Measurements from ENCODE around the gene ANK3.

ANK3 gene

DNA sequence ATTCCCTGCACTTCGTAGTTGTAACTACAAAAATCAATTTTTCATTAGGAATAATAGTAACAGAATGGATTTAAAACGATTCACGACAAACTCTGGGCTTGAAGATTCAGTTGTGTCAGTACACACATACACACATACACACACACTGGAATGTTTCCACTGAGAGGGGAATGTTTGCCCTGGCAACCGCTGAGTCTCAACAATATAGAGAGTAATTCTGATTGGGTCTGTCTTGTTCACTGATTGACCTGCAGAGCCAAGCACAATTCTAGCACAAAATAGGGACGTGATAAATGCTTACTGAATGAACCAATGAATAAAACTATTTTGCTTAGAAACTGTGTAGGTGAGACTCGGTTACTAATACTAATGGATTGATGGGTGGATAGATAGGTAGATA, 278.9 kb downstream of the ANK3 start:
- Histone ChIP-seq H3K4me1 (ENCODE audit: control insufficient read depth, insufficient read depth, low read length) (no peaks in the 10 kb centered on the region), H3K27me3 (ENCODE audit: control insufficient read depth, insufficient read depth, low read length) (no peaks in the 10 kb centered on the region), H3K9me3 (ENCODE audit: control insufficient read depth, insufficient read depth, low read depth, low read length) (no peaks in the 10 kb centered on the region), H3K4me3 (ENCODE audit: low read depth, low read length) (no peak overlapping the region), H3K9ac (ENCODE audit: low read length) (no peak overlapping the region), H3K36me3 (ENCODE audit: control insufficient read depth, insufficient read depth, low read length) (peaks cover 8% of the 10 kb centered on the region), H3K27ac (ENCODE audit: low read depth, low read length) (no peak overlapping the region)

DNA sequence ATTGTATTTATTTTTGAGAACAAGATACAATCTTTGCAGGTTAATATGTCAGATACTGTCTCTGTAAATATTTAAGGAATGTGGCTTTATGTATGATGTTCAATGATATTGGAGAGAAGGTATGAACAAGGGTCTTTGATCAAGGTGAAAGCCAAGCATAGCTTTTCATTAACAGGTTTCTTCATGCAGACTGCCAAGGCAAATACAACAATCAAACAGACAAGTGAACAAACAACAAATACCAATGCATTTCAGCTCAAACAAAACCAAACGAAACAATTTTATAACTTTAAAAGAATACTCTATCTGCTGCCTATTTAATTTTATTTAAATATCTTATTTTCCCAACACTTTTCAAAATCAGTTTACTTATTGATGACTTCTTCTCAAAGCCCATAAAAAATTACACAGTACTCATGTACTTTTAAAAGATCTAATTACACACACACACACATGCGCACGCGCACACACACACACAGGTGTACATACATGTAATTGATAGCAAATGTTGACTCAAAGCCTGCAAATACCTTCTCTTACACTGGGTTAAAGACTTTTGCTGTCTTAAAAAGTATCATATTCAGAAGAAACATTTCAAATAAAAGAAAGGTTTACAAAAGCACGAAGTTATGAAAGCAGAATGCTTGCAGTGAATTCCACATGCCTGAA, 282.2 kb downstream of the ANK3 start:
- no peak overlapping the region for H3K27ac ChIP-seq (ENCODE audit: low read depth, low read length)
- no peak overlapping the region for H3K4me3 ChIP-seq (ENCODE audit: low read depth, low read length)
- no peak overlapping the region for H3K9ac ChIP-seq (ENCODE audit: low read length)
- no peaks in the 10 kb centered on the region for H3K9me3 ChIP-seq (ENCODE audit: control insufficient read depth, insufficient read depth, low read depth, low read length)
- peaks cover 24% of the 10 kb centered on the region for H3K36me3 ChIP-seq (ENCODE audit: control insufficient read depth, insufficient read depth, low read length)
- no peaks in the 10 kb centered on the region for H3K27me3 ChIP-seq (ENCODE audit: control insufficient read depth, insufficient read depth, low read length)
- no peaks in the 10 kb centered on the region for H3K4me1 ChIP-seq (ENCODE audit: control insufficient read depth, insufficient read depth, low read length)

DNA sequence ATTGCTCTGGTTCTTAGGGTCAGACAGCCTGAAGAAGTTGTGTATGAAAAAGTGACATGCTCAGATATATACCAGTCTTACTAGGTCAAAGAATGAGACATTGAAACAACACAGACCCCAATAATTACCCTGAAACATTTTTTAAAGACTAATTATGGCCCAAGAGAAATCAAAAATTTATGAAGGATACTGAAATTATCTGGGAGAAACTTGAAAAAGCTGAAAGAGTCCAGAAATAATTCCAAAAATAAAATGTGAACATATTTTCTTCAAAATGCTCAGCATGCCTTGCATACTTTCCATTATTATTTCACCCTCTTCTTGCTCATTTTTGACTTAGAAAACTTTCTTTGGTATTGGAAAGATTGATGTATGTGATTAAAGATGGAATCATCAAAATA, 284.4 kb downstream of the ANK3 start:
- Histone ChIP-seq H3K9ac (ENCODE audit: low read length) (no peak overlapping the region), H3K36me3 (ENCODE audit: control insufficient read depth, insufficient read depth, low read length) (peaks cover 24% of the 10 kb centered on the region), H3K27me3 (ENCODE audit: control insufficient read depth, insufficient read depth, low read length) (no peaks in the 10 kb centered on the region), H3K4me1 (ENCODE audit: control insufficient read depth, insufficient read depth, low read length) (no peaks in the 10 kb centered on the region), H3K27ac (ENCODE audit: low read depth, low read length) (no peak overlapping the region), H3K9me3 (ENCODE audit: control insufficient read depth, insufficient read depth, low read depth, low read length) (no peaks in the 10 kb centered on the region), H3K4me3 (ENCODE audit: low read depth, low read length) (no peak overlapping the region)

DNA sequence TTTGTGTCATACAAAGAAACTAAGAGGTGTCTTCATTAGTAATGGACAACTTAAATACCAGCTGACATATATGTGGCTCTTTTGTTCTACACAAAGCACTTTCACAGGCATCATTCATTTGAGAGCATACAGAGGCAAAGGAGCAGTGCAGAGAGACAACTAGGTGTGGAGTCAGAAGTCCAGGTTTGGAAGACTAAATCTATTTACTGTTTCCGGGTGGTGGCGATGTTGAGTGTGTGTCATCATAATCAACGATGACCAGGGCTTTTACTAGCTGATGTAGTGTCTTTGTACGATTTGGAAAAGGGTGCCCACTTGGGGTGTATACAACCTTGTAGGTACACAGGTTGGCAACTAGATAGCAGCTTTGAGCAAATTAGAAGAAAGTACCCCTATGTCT, 287.9 kb downstream of the ANK3 start:
- Histone ChIP-seq H3K9me3 (ENCODE audit: control insufficient read depth, insufficient read depth, low read depth, low read length) (no peaks in the 10 kb centered on the region), H3K27ac (ENCODE audit: low read depth, low read length) (no peak overlapping the region), H3K36me3 (ENCODE audit: control insufficient read depth, insufficient read depth, low read length) (peaks cover 17% of the 10 kb centered on the region), H3K4me3 (ENCODE audit: low read depth, low read length) (no peak overlapping the region), H3K4me1 (ENCODE audit: control insufficient read depth, insufficient read depth, low read length) (peaks cover 8% of the 10 kb centered on the region; the same call in 1 of the 2 replicates), H3K27me3 (ENCODE audit: control insufficient read depth, insufficient read depth, low read length) (no peaks in the 10 kb centered on the region), H3K9ac (ENCODE audit: low read length) (no peak overlapping the region)

DNA sequence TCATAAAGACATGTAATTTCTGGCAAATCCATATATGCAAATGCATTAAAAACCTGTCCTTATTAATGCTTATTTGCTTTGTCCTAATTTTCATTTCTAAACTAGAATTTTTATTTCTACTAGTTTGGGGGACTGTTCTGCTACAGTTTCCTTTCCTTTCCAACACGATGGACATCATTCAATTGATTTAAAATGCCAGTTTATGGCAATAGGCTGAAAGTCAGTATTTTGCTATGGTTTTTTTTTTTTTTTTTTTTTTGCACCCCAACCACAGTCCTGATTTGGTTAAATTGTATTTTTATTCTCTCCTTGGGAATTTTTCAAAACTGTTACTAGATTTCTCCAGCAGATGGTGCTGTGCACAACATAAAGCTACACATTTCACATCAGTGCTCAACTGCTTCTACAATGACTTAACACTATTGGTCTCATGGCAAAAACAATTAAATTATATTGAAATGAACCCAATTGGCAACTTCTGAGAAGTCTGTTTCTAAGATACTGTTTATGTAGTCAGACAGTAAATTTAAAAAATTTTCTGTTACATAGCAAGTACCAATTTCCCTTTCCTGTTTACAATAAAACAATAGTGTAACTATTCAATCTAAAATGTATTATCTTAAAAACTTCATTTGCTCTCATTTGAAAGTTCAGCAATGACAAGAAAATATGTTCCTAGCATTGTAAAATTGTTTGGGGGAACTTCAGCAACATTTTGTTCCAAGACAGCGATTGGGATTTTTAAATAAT, 289.5 kb downstream of the ANK3 start:
- Histone ChIP-seq H3K4me3 (ENCODE audit: low read depth, low read length) (no peak overlapping the region), H3K36me3 (ENCODE audit: control insufficient read depth, insufficient read depth, low read length) (peaks cover 11% of the 10 kb centered on the region; the same call in 1 of the 2 replicates), H3K4me1 (ENCODE audit: control insufficient read depth, insufficient read depth, low read length) (peaks cover 9% of the 10 kb centered on the region; the same call in 1 of the 2 replicates), H3K9me3 (ENCODE audit: control insufficient read depth, insufficient read depth, low read depth, low read length) (no peaks in the 10 kb centered on the region), H3K27ac (ENCODE audit: low read depth, low read length) (no peak overlapping the region), H3K27me3 (ENCODE audit: control insufficient read depth, insufficient read depth, low read length) (no peaks in the 10 kb centered on the region), H3K9ac (ENCODE audit: low read length) (no peak overlapping the region)

DNA sequence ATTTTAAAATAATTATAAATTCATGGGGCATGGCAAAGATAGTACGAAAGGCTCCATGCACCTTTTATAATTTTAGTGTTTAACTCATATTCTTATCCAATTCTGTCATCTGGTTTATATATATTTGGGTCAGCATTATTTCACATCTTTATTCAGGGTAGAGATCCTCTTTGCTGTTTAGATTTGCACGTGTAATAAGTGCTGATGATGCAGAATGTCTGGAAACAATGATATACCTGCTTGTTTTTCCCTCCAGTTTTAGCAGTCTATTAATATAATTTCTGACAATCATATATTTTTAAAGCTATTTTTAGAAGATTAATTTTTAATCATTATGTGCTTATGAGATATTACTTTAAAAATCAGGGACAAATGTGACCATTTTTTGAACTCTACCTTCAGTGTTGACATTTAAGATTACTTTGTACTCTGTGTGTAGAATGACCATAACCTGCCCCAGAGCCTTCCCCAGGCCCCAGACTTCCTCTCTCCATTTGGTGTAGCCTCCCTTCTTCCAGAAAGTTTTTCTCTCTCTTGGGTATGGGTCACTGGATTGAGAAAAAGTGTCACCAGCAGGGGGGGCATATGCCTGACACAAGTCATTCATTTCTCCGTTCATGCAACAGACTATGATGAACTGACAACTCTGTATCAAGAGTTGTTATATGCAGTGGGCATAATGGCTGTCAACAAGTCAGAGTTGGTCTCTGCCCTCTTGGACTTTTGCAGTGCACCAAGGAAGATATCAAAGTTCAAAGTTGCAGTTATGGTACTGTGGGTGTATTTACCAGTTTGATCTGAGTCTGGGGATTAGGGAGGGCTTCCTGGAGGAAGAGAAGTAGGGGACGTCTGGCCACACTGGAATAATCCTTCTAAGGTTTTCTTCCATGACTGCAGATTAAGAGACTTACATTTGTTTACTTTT, 290.7 kb downstream of the ANK3 start:
- Histone ChIP-seq H3K27me3 (ENCODE audit: control insufficient read depth, insufficient read depth, low read length) (no peaks in the 10 kb centered on the region), H3K9me3 (ENCODE audit: control insufficient read depth, insufficient read depth, low read depth, low read length) (no peaks in the 10 kb centered on the region), H3K9ac (ENCODE audit: low read length) (no peak overlapping the region), H3K4me3 (ENCODE audit: low read depth, low read length) (no peak overlapping the region), H3K27ac (ENCODE audit: low read depth, low read length) (no peak overlapping the region), H3K4me1 (ENCODE audit: control insufficient read depth, insufficient read depth, low read length) (peaks cover 9% of the 10 kb centered on the region; the same call in 1 of the 2 replicates), H3K36me3 (ENCODE audit: control insufficient read depth, insufficient read depth, low read length) (0 out of 2 replicates have a peak, but pooled peaks cover 6% of the 10 kb centered on the region)

DNA sequence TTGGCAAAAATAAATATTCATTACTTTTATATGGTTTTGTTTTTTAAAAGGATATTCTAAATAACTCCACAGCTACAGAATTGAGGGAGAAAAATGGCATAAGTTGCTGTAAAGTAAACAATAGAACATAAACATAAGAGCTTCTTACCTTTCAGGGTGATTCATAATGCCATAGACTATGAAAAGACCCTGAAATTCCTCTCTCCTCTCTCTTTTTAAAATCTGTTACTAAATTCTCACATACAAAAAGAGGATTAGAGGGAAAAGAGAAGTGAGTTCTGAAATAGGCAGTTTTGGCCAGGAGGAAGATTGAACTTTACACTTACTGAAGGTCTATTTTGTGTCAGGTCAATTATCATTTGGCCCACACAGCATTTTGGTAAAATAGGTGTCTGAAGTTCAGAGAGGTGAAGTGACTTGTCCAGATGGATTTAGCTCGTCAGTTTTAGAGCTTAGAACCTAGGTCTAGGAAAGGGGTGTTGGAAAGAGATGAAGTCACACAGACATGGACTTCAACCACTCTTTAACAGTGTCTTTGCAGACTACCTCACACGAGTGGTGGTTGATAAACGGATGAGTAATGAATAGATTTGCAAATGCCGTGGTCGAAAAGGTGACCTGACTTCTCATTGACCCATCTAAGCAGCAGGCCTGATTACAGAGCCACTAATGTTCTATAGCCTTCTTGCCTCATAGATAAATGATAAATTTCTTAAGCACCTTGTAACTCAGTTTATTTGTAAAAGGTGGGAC, 292.7 kb downstream of the ANK3 start:
- Histone ChIP-seq H3K9me3 (ENCODE audit: control insufficient read depth, insufficient read depth, low read depth, low read length) (no peaks in the 10 kb centered on the region), H3K36me3 (ENCODE audit: control insufficient read depth, insufficient read depth, low read length) (no peaks in the 10 kb centered on the region), H3K9ac (ENCODE audit: low read length) (no peak overlapping the region), H3K27ac (ENCODE audit: low read depth, low read length) (no peak overlapping the region), H3K4me1 (ENCODE audit: control insufficient read depth, insufficient read depth, low read length) (peaks cover 9% of the 10 kb centered on the region; the same call in 1 of the 2 replicates), H3K4me3 (ENCODE audit: low read depth, low read length) (no peak overlapping the region), H3K27me3 (ENCODE audit: control insufficient read depth, insufficient read depth, low read length) (no peaks in the 10 kb centered on the region)

DNA sequence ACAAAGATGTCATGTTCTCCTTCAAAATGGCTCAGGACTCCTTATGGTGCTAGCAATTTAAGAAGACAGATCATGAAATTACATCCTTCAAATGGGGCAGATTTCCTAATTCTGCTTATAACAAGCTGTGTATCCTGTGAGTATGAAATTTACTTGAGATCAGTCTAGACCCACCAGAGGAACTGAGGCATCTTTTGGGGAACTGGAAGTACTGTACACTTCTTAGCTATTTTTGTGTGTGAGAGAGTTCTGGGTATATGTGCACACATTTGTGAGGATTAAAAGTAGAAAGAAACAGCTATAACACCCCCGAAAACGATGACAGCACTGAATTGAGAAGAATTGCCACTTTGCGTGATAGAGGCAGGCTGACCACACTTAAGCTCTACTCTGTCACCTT, 296.4 kb downstream of the ANK3 start:
- H3K9ac ChIP-seq (ENCODE audit: low read length) = no peak overlapping the region
- peaks cover 6% of the 10 kb centered on the region; the same call in 1 of the 2 replicates for H3K36me3 ChIP-seq (ENCODE audit: control insufficient read depth, insufficient read depth, low read length)
- H3K27me3 ChIP-seq (ENCODE audit: control insufficient read depth, insufficient read depth, low read length) = no peaks in the 10 kb centered on the region

DNA sequence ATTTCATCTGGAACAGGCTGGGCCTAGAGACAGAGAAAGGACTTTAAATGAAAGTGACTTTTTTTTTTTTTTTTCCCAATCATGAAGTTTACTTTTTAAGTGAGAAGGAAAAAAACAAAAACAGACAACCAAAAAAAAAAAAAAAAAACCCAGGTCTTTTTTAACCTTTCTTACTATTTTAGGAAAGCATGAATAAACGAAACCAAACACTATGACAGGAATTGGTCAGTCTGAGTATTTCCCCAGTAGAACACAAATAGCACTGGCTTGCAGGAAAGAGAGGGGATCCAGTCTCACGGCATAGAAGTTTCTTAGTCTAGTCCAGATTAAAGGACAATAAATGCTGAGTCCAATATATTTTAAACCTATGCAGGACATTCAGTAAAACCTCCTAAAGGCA, 302.8 kb downstream of the ANK3 start:
- H3K36me3 ChIP-seq (ENCODE audit: control insufficient read depth, insufficient read depth, low read length) = peaks cover 27% of the 10 kb centered on the region
- no peak overlapping the region for H3K27ac ChIP-seq (ENCODE audit: low read depth, low read length)
- H3K9me3 ChIP-seq (ENCODE audit: control insufficient read depth, insufficient read depth, low read depth, low read length) = no peaks in the 10 kb centered on the region
- H3K4me3 ChIP-seq (ENCODE audit: low read depth, low read length) = no peak overlapping the region
- H3K9ac ChIP-seq (ENCODE audit: low read length) = no peak overlapping the region
- H3K4me1 ChIP-seq (ENCODE audit: control insufficient read depth, insufficient read depth, low read length) = peaks cover 17% of the 10 kb centered on the region
- no peaks in the 10 kb centered on the region for H3K27me3 ChIP-seq (ENCODE audit: control insufficient read depth, insufficient read depth, low read length)

More for the DNA sequence above, 296.4 kb downstream of the ANK3 start:
- no peak overlapping the region for H3K27ac ChIP-seq (ENCODE audit: low read depth, low read length)
- H3K4me1 ChIP-seq (ENCODE audit: control insufficient read depth, insufficient read depth, low read length) = peaks cover 9% of the 10 kb centered on the region; the same call in 1 of the 2 replicates
- no peak overlapping the region for H3K4me3 ChIP-seq (ENCODE audit: low read depth, low read length)
- no peaks in the 10 kb centered on the region for H3K9me3 ChIP-seq (ENCODE audit: control insufficient read depth, insufficient read depth, low read depth, low read length)

DNA sequence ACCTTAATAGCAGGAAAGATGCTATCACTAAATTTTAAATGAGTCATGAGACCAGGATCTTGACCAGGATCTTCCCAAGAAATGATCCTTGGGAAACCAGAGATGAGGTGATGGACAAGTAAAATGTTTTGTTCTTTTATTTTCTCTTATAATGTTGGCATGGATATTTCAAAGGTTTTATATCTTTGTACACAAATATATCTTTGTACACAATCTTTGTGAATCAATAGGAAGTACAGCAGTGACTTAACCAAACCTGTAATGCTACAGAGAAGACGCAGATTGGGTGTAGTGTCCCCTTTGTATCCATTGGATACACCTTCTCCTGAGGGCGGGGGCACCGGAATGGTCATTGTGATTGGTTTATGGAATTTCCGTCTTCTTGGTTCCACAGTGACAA, 303.3 kb downstream of the ANK3 start:
- no peaks in the 10 kb centered on the region for H3K27me3 ChIP-seq (ENCODE audit: control insufficient read depth, insufficient read depth, low read length)
- H3K27ac ChIP-seq (ENCODE audit: low read depth, low read length) = no peak overlapping the region
- H3K9ac ChIP-seq (ENCODE audit: low read length) = no peak overlapping the region
- no peaks in the 10 kb centered on the region for H3K9me3 ChIP-seq (ENCODE audit: control insufficient read depth, insufficient read depth, low read depth, low read length)
- peaks cover 17% of the 10 kb centered on the region for H3K4me1 ChIP-seq (ENCODE audit: control insufficient read depth, insufficient read depth, low read length)
- peaks cover 27% of the 10 kb centered on the region for H3K36me3 ChIP-seq (ENCODE audit: control insufficient read depth, insufficient read depth, low read length)
- no peak overlapping the region for H3K4me3 ChIP-seq (ENCODE audit: low read depth, low read length)
